Skeletal muscle tissue (tissue), 1 donor: ENCODE measurements around the gene SPATA22. TPM values are rescaled to one million over a fixed set of nuclear protein-coding genes. Genes with fewer than 3 reads are reported as not detected.

Experiments used
- total RNA-seq: library from RNA; depleted of rRNA; stranded (reverse); fragments of >200 nt; gene quantifications from one replicate; pipeline ENCODE4 v1.2.3, GENCODE V29; 2014

The SPATA22 gene
- total RNA-seq, 1 donor from 2014 or later = 2.1 TPM

Other genes with a start within 250 kb of the SPATA22 start
- gene OR3A1, start 173.5 kb downstream of the SPATA22 start, total RNA-seq = 0.52 TPM
- gene OR3A2, start 85.5 kb downstream of the SPATA22 start, total RNA-seq = 1.6 TPM
- not detected for gene OR1E1, start 73.4 kb downstream of the SPATA22 start, total RNA-seq
- not detected for gene OR3A3, start 60.4 kb downstream of the SPATA22 start, total RNA-seq
- not detected for gene OR1E2, start 38.0 kb downstream of the SPATA22 start, total RNA-seq
- 1.6 TPM for gene ASPA, start 4.2 kb upstream of the SPATA22 start, total RNA-seq
- gene TRPV3, start 86.0 kb upstream of the SPATA22 start, total RNA-seq = 0.52 TPM
- 2.6 TPM for gene TRPV1, start 137.6 kb upstream of the SPATA22 start, total RNA-seq
- gene SHPK, start 164.4 kb upstream of the SPATA22 start, total RNA-seq = 6.8 TPM
- 11.5 TPM for gene CTNS, start 164.9 kb upstream of the SPATA22 start, total RNA-seq
- gene TAX1BP3, start 196.8 kb upstream of the SPATA22 start, total RNA-seq = 31.3 TPM
- 14.6 TPM for gene EMC6, start 197.0 kb upstream of the SPATA22 start, total RNA-seq
- gene P2RX5, start 224.3 kb upstream of the SPATA22 start, total RNA-seq = 13.0 TPM